Occipital lobe (tissue), 2 donors: Measurements from ENCODE around the gene FAM210B. TPM values are rescaled to one million over a fixed set of nuclear protein-coding genes. Genes with fewer than 3 reads are reported as not detected.
A peak's percentile ranks its signal among the peaks of the same experiment; 100 is the strongest.
"Not testable (repeated sequence)": the region's sequence is repeated elsewhere in the genome, so short reads cannot be mapped to it uniquely, and the experiment has no call there.

ENCODE experiments used
- DNase-seq: peaks from one replicate; lab custom pipeline; 2025; lab: John Stamatoyannopoulos, UW
- total RNA-seq: library from RNA; depleted of rRNA; stranded (reverse); fragments of >200 nt; gene quantifications from one replicate; pipeline ENCODE4 v1.2.3, GENCODE V29; 2014

FAM210B gene
- total RNA-seq, 1 donor from 2014 or later, result 22.6 TPM

DNA sequence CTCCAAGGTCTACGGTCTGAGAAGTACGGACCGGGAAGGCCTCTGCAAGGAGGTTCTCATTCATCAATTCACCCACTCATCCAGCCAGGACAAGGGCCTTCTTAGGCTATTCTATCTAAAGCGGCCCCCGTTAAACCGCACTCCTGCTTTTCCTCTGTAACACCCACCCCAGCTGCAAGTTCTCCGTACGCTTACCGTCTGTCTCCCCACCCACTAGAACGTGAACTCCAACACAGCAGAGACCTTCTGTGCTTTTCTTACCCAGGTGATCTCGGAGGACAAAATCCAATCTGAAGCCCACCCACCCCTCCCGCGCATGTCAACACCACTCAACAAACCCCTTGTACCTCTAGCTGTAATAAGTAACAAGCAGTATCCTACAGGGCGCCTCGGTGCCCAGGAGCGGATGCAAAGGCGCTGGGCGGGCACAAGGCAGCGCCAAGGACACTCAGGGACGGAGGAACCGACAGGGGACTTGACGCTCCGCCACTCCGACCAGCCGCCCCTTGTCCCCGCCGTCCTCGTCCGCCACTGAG is 32.9 kb downstream of the FAM210B start:
- no peak for DNase-seq

GRCh38 chr20:56392132-56392880 is 33.5 kb downstream of the FAM210B start, which contains the start of the genes AURKA and CSTF1:
TSS of gene AURKA (minus strand) at chr20:56392215. CDS start at chr20:56388197, 4,018 bp downstream.
TSS of gene CSTF1 (plus strand) at chr20:56392645. CDS start at chr20:56395553, 2,908 bp downstream.
- peak; percentile 98 for DNase-seq

- no peak for DNase-seq
Measured at GRCh38 chr20:56392881-56393482, 34.2 kb downstream of the FAM210B start.

DNA sequence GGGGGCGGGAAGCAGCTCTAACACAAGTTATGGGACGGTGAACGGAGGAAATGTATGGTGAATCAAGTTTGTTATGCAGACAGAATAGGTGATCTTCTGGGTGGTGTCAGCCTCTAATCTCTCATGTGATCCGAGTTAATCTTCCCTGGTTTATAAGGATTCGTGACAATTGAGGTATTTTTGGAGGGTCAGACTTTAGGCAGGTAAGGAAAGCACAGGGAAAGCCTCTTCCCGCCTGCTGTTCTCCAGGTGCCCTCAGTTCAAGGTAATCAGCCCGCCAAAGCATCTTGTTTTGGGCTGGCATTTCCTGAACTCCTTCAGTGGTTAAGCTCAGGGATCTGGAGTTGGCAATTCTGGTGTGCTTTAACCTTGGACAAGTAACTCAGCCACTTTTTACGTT is 34.9 kb downstream of the FAM210B start:
- no peak for DNase-seq

DNA sequence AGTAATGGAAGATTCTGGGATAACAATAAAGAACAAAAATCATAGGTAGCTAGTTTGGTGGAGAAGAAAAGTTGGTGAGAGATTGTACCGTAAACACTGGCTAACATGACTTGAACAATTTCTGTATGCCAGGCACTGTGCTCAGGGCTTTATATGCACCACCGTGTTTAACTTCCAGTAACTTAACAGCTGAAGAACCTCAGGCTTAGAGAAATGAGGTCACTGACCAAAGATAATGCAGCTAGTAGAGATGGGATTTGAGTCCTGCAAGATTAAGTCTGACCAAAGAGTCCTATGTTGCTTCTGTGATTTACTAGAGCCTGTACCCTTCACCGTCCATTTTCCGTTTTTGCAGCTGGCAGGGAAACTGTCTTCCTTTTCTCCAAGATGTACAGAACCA is 36.4 kb downstream of the FAM210B start:
- no peak for DNase-seq

DNA sequence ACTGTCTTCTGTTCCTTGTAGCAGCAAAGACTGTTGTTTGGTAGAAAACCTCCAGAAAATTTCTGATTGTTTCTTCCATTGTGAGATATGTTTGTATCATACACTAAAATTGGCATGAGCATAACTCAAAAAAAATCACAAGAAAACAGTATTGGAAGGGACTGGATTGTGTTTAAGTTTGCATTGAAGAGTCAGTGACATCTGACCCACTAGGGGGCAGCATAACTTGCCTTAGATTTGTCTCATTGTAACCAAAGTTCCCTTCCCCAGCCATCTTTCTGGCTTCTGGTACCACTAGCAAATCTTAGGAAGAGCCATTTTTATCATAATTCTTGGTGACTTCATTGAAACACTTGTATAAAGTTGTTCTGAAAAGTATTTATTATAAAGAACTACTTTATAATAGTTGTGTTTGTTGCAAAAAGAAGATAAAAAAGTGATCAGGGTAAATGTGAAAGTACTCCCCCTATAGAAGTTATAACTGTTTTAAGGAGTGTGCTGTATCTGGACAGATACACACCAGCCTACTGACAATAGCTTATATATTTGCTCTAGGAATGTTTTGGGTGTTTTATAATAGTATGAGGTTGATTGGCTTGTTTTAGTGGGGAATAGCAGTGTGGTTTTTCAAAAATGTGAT is 41.3 kb downstream of the FAM210B start:
- peak; percentile 5 for DNase-seq

DNA sequence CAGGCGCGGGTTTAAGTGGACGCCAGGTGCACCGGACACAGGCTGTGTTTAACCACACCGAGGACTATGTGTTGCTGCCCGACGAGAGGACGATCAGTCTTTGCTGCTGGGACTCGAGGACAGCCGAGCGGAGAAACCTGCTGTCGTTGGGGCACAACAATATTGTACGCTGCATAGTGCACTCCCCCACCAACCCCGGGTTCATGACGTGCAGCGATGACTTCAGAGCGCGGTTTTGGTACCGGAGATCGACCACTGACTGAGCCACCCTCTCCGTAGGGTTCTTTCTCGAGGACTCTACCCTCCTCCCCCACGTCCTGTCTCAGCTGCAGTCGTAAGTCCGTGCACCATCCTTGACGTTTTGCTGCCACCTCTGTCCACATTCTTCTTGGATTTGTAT is 44.7 kb downstream of the FAM210B start:
- no peak for DNase-seq

GRCh38 chr20:56405356-56405755 is 46.6 kb downstream of the FAM210B start:
- DNase-seq, result not testable (repeated sequence)

DNA sequence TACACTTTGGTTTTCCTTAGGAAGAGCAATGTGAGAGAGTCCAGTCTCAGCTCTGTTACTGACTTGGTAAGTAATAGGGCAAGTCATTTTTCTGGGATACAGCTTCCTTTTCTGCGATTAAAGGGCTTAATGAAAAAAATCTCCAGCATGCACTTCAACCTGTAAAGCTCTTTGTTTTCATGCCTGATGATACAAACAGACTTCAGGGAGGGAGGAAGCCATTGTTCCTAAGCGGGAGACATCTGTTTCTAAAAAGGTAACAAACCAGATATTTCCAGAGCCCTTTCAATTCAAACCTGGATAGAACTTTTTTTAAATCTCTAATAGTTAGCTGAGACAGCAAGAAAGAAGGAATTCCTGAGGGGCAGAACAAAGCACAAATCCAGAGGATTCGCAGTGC is 48.1 kb downstream of the FAM210B start:
- no peak for DNase-seq

DNA sequence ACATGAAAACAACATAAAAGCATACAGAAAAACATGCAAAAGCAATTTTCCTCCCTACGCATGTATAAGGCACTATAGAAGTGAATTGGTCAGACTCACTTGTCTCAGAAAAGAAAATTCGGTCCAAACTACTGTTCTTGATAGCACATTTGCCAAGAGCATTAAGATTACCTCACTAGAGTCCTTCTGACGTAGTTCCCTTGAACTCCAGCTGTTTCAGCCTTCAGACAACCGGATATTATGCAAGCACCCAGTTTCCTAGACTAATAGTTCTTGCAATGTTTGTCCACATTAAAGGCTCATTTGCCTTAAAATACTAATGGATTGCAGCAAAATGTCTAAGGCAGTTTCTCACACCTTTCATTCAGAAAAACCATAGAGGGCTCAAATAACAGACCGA is 50.7 kb downstream of the FAM210B start:
- DNase-seq, result no peak

- DNase-seq, result no peak
Measured at GRCh38 chr20:56409956-56410355, 51.2 kb downstream of the FAM210B start.

DNA sequence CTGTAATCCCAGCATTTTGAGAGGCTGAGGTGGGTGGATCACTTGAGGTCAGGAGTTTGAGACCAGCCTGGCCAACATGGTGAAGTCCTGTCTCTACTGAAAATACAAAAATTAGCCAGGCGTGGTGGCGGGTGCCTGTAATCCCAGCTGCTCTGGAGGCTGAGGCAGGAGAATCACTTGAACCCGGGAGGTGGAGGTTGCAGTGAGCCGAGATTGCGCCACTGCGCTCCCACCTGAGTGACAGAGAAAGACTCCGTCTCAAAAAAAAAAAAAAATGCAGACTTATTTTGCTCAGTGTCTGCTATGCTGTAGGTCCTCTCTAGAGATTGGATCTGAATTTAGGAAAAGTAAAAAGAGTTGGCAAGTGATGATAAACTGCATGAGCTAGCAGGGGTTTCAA is 52.5 kb downstream of the FAM210B start:
- not testable (repeated sequence) for DNase-seq

GRCh38 chr20:56411759-56412472 is 53.1 kb downstream of the FAM210B start, which contains the start of gene CASS4:
TSS of gene CASS4 (plus strand) at chr20:56412260. CDS start at chr20:56412459, 199 bp downstream.
- no peak for DNase-seq

- DNase-seq, result no peak
Measured at GRCh38 chr20:56412473-56412790, 53.7 kb downstream of the FAM210B start.

DNA sequence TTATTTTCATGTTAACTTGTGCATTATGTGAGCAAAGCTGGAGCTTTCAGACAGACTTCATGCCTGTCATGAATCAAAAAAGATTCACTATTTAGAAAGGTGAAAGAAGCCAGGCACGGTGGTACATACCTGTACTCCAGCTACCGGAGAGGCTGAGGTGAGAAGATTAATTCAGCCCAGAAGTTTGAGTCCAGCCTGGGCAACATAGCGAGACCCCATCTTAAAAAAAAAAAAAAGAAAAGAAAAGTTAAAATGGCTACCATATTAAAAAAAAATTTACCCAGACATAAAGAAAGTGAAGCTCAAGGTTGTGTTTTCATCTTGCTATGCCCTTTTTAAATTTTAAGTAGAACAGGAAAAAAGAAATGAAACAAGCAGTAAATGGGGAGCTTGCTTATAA is 54.2 kb downstream of the FAM210B start:
- no peak for DNase-seq

GRCh38 chr20:56414842-56415765 is 56.3 kb downstream of the FAM210B start:
- DNase-seq, result no peak

DNA sequence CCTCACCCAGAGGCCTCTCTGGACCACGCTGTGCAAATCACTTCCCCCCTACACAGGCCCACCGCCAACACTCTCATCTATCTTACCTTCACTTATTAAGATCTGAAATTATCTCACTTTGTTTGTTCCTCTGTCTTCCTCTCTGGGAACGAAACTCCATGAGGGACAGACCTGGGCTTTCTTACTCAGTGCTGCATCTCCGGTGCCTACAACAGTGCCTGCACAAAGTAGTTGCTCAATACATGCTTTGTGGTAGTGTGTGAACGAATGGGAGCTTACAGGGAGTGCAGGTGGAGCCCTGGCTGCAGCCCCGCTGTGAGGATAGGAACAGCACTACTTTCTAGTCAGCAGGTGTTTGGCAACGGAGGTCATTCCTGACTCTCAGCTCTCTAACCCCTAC is 58.6 kb downstream of the FAM210B start:
- no peak for DNase-seq

DNA sequence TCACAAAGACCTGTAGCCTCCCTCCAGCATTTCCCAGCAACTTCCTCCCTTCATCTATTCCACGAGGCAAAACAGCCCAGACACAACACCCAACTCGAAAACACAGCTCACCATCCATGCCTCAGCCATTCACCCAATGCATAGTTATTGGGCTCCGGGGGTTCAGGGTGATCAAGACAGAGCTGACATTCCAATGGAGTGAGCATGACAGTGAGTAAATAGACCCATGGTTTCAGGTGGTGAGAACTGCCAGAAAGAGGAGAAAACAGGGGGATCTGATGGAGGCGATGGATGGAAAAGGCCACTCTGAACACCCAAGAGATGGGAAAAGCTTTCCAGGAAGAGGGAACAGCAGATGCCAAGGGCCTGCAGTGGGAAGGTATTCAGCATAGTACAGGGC is 59.1 kb downstream of the FAM210B start:
- DNase-seq, result no peak
